Ishikawa (cell line): ENCODE data around the gene SAMD4B.

Source experiments
- EGR1 ChIP-seq: IDR thresholded peaks from 2 replicates; pipeline ENCODE4 v1.6.1; 2012
- EP300 ChIP-seq: IDR thresholded peaks from 2 replicates; pipeline ENCODE4 v1.6.1; 2012; ENCODE audit warnings: borderline replicate concordance
- FOXM1 ChIP-seq: IDR thresholded peaks from 2 replicates; pipeline ENCODE4 v1.6.1; 2012; ENCODE audit warnings: low read depth, borderline replicate concordance
- NFIC ChIP-seq: IDR thresholded peaks from 2 replicates; pipeline ENCODE4 v1.6.1; 2012
- RAD21 ChIP-seq: IDR thresholded peaks from 2 replicates; pipeline ENCODE4 v1.6.1; 2012; ENCODE audit warnings: low read depth
- TAF1 ChIP-seq: IDR thresholded peaks from 2 replicates; pipeline ENCODE4 v1.6.1; 2012; ENCODE audit warnings: low read depth, mild to moderate bottlenecking
- TCF12 ChIP-seq: IDR thresholded peaks from 2 replicates; pipeline ENCODE4 v1.6.1; 2012; ENCODE audit warnings: low read depth
- TEAD4 ChIP-seq: IDR thresholded peaks from 2 replicates; pipeline ENCODE4 v1.6.1; 2012
- YY1 ChIP-seq: IDR thresholded peaks from 2 replicates; pipeline ENCODE4 v1.6.1; 2012; ENCODE audit warnings: low read depth
- ZBTB7A ChIP-seq: IDR thresholded peaks from 2 replicates; pipeline ENCODE4 v1.6.1; 2012; ENCODE audit warnings: low read depth
- TF ChIP-seq, protein P1 (sequence below): IDR thresholded peaks from 2 replicates; pipeline ENCODE4 v1.6.1; 2012; ENCODE audit warnings: low read depth, mild to moderate bottlenecking
- TF ChIP-seq, protein P2 (sequence below): IDR thresholded peaks from 2 replicates; pipeline ENCODE4 v1.6.1; 2012

DNA sequence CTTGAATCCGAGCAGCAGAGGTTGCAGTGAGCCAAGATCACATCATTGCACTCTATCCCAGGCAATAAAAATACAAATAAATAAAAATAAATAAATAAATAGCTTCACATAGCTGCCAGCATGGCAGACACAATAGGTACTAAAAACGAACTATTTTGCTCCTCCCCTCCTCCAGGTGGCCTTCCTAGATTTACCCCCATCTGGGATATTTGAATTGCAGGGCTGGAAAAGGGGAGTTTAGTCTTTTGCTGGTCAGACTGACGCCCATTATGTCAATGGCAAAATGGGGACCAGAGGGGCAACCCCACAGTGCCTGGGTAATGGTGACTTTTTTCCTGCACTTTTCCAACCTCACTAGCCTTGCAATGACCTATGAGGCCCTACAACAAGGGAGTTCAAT, 5.7 kb upstream of the SAMD4B start:
- no peak for TF ChIP-seq TEAD4
- TF ChIP-seq, protein P1, sequence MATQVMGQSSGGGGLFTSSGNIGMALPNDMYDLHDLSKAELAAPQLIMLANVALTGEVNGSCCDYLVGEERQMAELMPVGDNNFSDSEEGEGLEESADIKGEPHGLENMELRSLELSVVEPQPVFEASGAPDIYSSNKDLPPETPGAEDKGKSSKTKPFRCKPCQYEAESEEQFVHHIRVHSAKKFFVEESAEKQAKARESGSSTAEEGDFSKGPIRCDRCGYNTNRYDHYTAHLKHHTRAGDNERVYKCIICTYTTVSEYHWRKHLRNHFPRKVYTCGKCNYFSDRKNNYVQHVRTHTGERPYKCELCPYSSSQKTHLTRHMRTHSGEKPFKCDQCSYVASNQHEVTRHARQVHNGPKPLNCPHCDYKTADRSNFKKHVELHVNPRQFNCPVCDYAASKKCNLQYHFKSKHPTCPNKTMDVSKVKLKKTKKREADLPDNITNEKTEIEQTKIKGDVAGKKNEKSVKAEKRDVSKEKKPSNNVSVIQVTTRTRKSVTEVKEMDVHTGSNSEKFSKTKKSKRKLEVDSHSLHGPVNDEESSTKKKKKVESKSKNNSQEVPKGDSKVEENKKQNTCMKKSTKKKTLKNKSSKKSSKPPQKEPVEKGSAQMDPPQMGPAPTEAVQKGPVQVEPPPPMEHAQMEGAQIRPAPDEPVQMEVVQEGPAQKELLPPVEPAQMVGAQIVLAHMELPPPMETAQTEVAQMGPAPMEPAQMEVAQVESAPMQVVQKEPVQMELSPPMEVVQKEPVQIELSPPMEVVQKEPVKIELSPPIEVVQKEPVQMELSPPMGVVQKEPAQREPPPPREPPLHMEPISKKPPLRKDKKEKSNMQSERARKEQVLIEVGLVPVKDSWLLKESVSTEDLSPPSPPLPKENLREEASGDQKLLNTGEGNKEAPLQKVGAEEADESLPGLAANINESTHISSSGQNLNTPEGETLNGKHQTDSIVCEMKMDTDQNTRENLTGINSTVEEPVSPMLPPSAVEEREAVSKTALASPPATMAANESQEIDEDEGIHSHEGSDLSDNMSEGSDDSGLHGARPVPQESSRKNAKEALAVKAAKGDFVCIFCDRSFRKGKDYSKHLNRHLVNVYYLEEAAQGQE = no peak
- TF ChIP-seq TAF1 = no peak
- no peak for TF ChIP-seq RAD21
- TF ChIP-seq EP300 = no peak
- no peak for TF ChIP-seq FOXM1
- no peak for TF ChIP-seq NFIC
- no peak for TF ChIP-seq YY1
- TF ChIP-seq EGR1 = no peak
- TF ChIP-seq, protein P2, sequence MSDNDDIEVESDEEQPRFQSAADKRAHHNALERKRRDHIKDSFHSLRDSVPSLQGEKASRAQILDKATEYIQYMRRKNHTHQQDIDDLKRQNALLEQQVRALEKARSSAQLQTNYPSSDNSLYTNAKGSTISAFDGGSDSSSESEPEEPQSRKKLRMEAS = no peak
- no peak for TF ChIP-seq ZBTB7A
- no peak for TF ChIP-seq TCF12
